ENCODE results near the gene TTC9C. TPM values are rescaled to one million over a fixed set of nuclear protein-coding genes. Genes with fewer than 3 reads are reported as not detected.

Gene TTC9C
- total and polyA plus RNA-seq, 5 donors = 11.7 to 18.4 (median 15.2) TPM

DNA sequence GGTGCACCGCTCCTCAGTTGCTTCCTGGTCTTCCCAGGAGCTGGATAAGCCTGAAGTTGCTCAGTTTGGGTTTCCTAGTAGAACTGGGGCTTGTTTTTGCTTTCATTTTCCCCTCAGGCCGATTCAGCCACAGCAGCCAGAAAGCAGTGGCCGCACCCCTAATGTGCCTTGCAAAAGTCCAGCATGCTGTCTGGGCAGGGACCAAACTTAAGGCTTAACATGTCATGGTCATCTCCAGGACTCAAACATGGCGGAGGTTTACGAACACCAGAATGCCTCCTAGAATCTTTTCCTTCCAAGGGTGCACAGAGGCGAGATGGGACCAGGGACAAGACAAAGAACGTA is 18.3 kb upstream of the TTC9C start:
- H3K27me3 ChIP-seq (ENCODE audit: control insufficient read depth, insufficient read depth) = no peaks in the 10 kb centered on the region
- peaks cover 19% of the 10 kb centered on the region for H3K4me1 ChIP-seq (ENCODE audit: control insufficient read depth, insufficient read depth, low read length)
- peak in 1 of 3 donors; percentile 63 for DNase-seq
- peak overlapping the region; percentile 65 for H3K4me3 ChIP-seq (ENCODE audit: low read length)
- peak in 1 of 2 donors; percentile 0 for ATAC-seq
- intact Hi-C loops (cut with DNase I) = no loop called here
- WGBS = 60% methylated on average over 7 of the region's 7 CpGs
- no peaks in the 10 kb centered on the region for H3K9me3 ChIP-seq (ENCODE audit: control insufficient read depth, low read length)
- peak overlapping the region; percentile 98 for H3K27ac ChIP-seq (ENCODE audit: low read length)

DNA sequence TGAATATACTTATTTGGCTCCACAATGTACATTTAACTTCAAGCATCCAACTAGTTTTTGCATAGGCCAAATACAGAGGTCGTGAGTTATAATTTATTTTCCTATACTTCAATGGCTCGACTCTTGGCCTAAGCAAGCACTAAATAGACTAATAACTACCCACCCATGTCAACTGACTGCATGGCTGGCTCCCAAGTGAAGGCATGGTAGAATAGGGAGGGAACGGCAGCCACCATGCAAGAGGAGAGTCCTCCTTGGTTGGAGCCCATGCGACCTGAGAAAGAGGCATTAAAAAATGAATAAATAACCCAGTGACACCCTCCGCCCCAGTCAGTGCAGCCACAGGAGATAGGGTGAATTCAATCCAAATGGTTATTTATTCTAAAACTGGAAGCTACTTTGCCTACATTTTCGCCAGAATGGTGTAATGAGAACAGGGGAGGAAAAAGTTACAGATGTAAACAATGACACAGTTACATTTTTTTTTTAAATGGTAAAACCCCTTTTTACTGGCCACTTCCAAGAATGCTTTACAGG is 15.9 kb upstream of the TTC9C start:
- intact Hi-C loops (cut with DNase I) = no loop called here
- WGBS = 83% methylated on average over 6 of the region's 6 CpGs
- no peaks in the 10 kb centered on the region for H3K27me3 ChIP-seq (ENCODE audit: control insufficient read depth, insufficient read depth)
- DNase-seq (no peak), ATAC-seq (no peak)
- H3K4me1 ChIP-seq (ENCODE audit: control insufficient read depth, insufficient read depth, low read length) = peaks cover 13% of the 10 kb centered on the region
- H3K27ac ChIP-seq (ENCODE audit: low read length) = no peak overlapping the region
- H3K4me3 ChIP-seq (ENCODE audit: low read length) = no peak overlapping the region
- no peaks in the 10 kb centered on the region for H3K9me3 ChIP-seq (ENCODE audit: control insufficient read depth, low read length)

DNA sequence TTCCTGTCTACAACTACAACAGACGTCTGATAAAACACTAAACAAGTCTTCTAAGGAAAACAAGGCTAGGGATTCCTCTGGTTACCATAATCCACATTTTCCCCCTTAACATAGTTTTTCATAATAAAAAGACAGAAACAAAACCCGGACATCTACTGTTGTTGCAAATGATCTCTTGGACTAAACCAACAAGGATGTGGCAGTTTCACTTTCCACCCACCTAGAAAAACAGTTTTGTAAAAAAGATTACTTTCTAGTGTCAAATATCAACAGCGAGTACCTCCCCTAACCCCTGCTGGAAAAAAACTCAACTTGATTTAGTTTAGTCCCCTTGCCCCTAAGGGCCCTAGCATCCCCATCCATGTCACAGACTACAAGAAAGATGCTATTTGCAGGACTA is 15.4 kb upstream of the TTC9C start:
- Histone ChIP-seq H3K4me3 (ENCODE audit: low read length) (no peak overlapping the region), H3K27ac (ENCODE audit: low read length) (no peak overlapping the region), H3K27me3 (ENCODE audit: control insufficient read depth, insufficient read depth) (no peaks in the 10 kb centered on the region), H3K9me3 (ENCODE audit: control insufficient read depth, low read length) (no peaks in the 10 kb centered on the region), H3K4me1 (ENCODE audit: control insufficient read depth, insufficient read depth, low read length) (peaks cover 13% of the 10 kb centered on the region)
- WGBS = 58% methylated on average over 3 of the region's 3 CpGs
- no peak for ATAC-seq
- intact Hi-C loops (cut with DNase I) = no loop called here
- DNase-seq = no peak

DNA sequence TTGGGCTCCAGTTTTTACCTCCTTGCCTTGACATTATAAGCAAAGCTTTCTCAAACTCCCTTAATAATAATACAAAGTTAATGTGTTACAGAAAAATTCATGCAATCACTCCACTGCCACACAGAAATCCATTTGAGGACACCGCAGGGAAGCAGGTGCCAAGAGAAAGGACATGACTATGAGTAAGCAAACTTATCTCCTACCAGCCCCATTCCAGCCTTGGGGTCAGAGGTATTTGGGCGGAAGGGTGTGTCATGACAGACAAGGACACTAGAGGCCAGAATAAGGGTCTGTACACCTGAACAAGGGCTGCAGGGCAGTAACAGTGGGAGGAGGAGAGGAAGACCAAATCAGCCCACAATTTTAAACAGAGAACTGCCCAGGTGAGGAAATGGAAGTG is 14.9 kb upstream of the TTC9C start:
- intact Hi-C loops (cut with DNase I) = no loop called here
- ATAC-seq (no peak), DNase-seq (no peak)
- Histone ChIP-seq H3K27ac (ENCODE audit: low read length) (peak overlapping the region; percentile 80), H3K27me3 (ENCODE audit: control insufficient read depth, insufficient read depth) (no peaks in the 10 kb centered on the region), H3K4me3 (ENCODE audit: low read length) (no peak overlapping the region), H3K4me1 (ENCODE audit: control insufficient read depth, insufficient read depth, low read length) (peaks cover 13% of the 10 kb centered on the region), H3K9me3 (ENCODE audit: control insufficient read depth, low read length) (no peaks in the 10 kb centered on the region)
- 66% methylated on average over 2 of the region's 2 CpGs for WGBS

DNA sequence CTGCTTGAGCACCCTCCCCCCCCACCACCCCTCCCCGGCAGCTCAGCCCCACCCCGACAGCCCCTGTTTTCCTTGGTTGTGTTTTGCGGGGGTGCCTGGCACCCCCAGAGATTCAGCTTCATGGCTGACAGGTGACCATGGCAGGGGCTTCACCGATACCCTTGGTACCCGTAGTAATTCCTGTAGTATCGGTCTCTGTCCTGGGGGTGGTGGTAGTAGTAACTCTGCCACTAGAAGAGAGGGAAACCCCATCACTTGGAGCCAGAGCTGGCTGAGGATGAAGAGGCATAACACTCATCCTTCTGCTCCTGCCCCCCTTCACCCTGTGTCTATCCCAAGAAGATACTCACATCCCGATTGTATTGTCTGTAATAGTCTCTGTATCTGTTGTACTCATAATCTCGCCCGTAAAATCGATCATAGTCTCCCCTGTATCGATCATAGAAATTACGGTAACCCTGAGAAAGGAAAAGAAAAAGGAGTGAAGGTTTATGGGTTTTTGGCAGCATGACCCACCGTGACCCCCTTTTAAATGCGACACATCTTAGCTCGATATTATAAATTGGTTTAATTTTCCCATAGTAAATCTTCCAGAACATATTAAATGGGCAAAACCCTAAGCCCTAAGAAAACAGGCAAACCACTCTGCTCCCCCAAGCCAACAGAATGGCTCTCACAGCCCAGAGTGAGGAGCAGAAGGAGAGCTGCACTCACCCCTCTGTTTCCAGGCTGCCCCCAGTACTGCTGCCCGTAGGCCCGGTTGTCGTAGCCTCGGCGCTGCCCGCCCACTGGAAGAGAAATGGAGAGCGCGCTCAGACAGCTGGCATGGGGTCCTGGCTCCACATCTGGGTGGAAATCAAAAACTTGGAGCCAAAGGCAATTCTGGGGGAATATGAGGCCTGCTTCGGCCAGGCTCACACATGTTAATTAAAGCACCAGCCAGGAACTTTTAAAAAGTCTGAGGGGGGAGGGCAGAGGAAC is 12.8 kb upstream of the TTC9C start:
- H3K27me3 ChIP-seq (ENCODE audit: control insufficient read depth, insufficient read depth) = no peaks in the 10 kb centered on the region
- no peak for ATAC-seq
- intact Hi-C loops (cut with DNase I) = no loop called here

DNA sequence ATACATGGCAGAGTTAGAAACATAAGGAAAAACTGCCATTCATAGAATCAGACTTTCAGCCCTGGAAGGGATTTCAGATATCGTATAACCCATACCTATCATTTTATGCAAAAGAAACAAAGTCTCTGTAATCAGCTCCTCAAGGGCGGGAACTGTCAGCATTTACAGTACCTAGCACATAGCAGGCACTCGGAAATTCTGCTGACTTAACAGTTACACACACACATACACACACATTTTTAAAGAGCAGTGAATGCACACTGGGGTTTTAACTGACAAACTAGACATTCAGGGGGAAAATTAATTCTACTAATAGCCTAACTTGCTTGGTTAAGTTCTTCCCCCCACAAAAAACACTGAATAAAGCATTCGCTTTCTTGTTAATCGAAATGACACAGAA is 12.1 kb upstream of the TTC9C start:
- H3K27me3 ChIP-seq (ENCODE audit: control insufficient read depth, insufficient read depth) = no peaks in the 10 kb centered on the region
- H3K9me3 ChIP-seq (ENCODE audit: control insufficient read depth, low read length) = no peaks in the 10 kb centered on the region
- peaks cover 4% of the 10 kb centered on the region for H3K4me1 ChIP-seq (ENCODE audit: control insufficient read depth, insufficient read depth, low read length)
- intact Hi-C loops (cut with DNase I) = no loop called here
- no peak overlapping the region for H3K4me3 ChIP-seq (ENCODE audit: low read length)
- ATAC-seq (no peak), DNase-seq (no peak)
- WGBS = 87% methylated on average over 5 of the region's 5 CpGs
- no peak overlapping the region for H3K27ac ChIP-seq (ENCODE audit: low read length)

More for the DNA sequence above, 12.8 kb upstream of the TTC9C start:
- DNase-seq = no peak
- 89% methylated on average over 24 of the region's 24 CpGs for WGBS
- no peak overlapping the region for H3K27ac ChIP-seq (ENCODE audit: low read length)
- H3K4me3 ChIP-seq (ENCODE audit: low read length) = no peak overlapping the region
- no peaks in the 10 kb centered on the region for H3K9me3 ChIP-seq (ENCODE audit: control insufficient read depth, low read length)
- H3K4me1 ChIP-seq (ENCODE audit: control insufficient read depth, insufficient read depth, low read length) = peaks cover 4% of the 10 kb centered on the region

DNA sequence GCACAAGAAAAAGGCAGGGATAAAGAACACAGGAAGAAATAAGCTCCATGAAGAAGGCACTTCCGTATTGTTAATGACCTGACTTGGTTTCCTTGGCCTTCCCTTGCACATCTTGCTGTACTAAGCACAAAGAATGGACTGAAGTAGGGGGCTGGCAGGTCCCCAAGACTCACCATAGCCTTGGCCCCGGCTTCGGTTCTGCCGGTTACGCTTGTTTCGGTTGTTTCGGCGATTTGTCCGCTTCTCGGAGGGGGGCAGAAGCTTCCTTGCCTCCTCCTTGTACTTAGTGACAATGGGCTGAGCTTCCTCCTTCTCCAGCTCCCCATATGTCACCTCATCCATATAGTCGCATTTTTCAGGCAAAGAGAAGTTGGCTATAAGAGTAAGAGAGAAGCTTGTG is 11.5 kb upstream of the TTC9C start:
- DNase-seq (no peak), ATAC-seq (no peak)
- no peaks in the 10 kb centered on the region for H3K9me3 ChIP-seq (ENCODE audit: control insufficient read depth, low read length)
- no peaks in the 10 kb centered on the region for H3K27me3 ChIP-seq (ENCODE audit: control insufficient read depth, insufficient read depth)
- H3K4me1 ChIP-seq (ENCODE audit: control insufficient read depth, insufficient read depth, low read length) = peaks cover 4% of the 10 kb centered on the region
- no peak overlapping the region for H3K27ac ChIP-seq (ENCODE audit: low read length)
- 87% methylated on average over 11 of the region's 11 CpGs for WGBS
- H3K4me3 ChIP-seq (ENCODE audit: low read length) = no peak overlapping the region
- intact Hi-C loops (cut with DNase I) = no loop called here

DNA sequence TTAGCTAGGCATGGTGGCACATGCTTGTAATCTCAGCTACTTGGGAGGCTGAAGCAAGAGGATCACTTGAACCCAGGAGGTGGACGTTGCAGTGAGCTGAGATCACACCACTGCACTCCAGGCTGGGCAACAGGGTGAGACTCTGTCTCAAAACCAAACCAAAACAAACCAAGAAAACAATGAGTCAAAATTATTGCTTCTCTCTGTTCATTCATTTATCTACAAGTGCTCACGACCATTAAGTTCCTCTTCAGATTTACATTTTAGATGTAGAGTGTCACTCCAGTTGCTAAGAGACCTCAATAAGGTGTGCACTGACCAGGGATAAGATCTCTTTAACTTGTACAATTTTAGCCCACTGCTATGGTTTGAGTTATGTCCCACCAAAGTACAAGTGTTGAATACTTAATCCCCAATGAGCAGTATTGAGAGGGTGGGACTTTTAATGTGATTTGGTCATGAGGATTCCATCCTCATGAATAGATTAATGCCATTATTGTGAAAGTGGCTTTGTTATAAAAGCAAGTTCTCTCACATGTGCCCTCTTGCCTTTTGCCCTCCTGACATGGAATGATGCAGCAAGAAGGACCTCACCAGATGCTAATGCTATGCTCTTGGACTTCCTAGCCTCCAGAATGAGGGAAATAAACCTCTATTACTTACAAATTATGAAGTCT is 8.8 kb upstream of the TTC9C start:
- H3K27ac ChIP-seq (ENCODE audit: low read length) = no peak overlapping the region
- intact Hi-C loops (cut with DNase I) = no loop called here
- DNase-seq (no peak), ATAC-seq (no peak)
- 78% methylated on average over 2 of the region's 2 CpGs for WGBS
- H3K4me3 ChIP-seq (ENCODE audit: low read length) = no peak overlapping the region
- no peaks in the 10 kb centered on the region for H3K9me3 ChIP-seq (ENCODE audit: control insufficient read depth, low read length)
- H3K4me1 ChIP-seq (ENCODE audit: control insufficient read depth, insufficient read depth, low read length) = no peaks in the 10 kb centered on the region
- H3K27me3 ChIP-seq (ENCODE audit: control insufficient read depth, insufficient read depth) = no peaks in the 10 kb centered on the region

DNA sequence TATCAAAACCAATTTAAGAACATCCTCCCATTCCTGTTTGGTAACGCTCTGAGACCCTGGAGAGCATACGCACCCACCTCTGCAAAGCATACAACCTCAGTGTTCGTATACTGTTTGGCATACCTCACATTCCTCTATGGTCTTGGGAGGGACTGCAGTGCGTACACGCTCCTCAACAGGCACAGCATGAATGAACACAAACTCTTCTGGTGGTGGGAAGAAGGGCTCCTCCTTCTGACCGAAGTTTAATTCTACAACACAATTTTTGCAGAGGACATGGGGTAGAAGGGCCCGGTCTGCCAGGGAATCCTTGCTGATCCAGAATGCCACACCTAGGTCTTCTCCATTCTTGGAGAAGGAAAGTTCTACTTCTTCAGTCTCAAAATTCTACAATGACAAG is 6.3 kb upstream of the TTC9C start:
- Histone ChIP-seq H3K9me3 (ENCODE audit: control insufficient read depth, low read length) (no peaks in the 10 kb centered on the region), H3K27me3 (ENCODE audit: control insufficient read depth, insufficient read depth) (no peaks in the 10 kb centered on the region), H3K27ac (ENCODE audit: low read length) (no peak overlapping the region), H3K4me3 (ENCODE audit: low read length) (no peak overlapping the region), H3K4me1 (ENCODE audit: control insufficient read depth, insufficient read depth, low read length) (no peaks in the 10 kb centered on the region)
- no peak for DNase-seq
- no peak for ATAC-seq
- 58% methylated on average over 7 of the region's 7 CpGs for WGBS
- intact Hi-C loops (cut with DNase I) = no loop called here

DNA sequence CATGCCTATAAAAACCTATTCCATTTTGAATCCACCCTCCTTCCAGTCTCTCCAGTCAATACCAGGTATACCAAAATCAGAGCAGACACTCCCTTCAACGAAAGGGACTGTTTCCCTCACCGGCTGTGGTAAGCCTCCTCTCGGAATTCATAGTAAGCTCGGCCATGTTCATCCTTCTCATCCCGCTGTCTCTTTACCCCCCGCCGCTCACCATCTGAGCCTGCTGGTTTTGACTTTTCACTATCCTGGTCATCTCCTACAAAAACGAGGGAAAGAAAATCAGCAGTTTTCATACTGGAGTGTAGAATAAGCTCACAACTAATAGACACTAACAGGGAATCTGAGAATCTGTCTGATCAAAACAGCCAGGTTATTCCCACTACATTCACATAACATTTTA is 4.1 kb upstream of the TTC9C start:
- no peaks in the 10 kb centered on the region for H3K27me3 ChIP-seq (ENCODE audit: control insufficient read depth, insufficient read depth)
- WGBS = 34% methylated on average over 8 of the region's 8 CpGs
- ATAC-seq (no peak), DNase-seq (no peak)
- H3K4me1 ChIP-seq (ENCODE audit: control insufficient read depth, insufficient read depth, low read length) = no peaks in the 10 kb centered on the region
- intact Hi-C loops (cut with DNase I) = no loop called here
- no peak overlapping the region for H3K27ac ChIP-seq (ENCODE audit: low read length)
- H3K9me3 ChIP-seq (ENCODE audit: control insufficient read depth, low read length) = no peaks in the 10 kb centered on the region
- H3K4me3 ChIP-seq (ENCODE audit: low read length) = peak overlapping the region; percentile 12

DNA sequence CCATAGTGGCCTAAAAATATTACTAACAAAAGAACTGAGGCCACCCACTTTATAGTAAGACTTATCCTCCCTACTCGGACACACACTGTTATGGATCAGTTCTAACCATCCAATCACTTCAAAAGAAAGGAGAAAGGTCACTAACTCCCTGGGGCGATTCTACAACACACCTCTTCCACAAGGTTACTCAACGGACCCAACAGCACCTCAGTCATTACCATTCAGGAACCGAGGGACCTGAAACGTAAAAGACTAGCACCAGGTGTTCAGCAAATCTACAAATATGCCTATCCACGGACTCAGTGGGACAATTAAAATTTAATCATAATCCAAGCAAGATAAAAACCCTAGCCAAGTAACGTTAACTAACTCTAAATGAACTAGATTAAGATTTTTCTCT is 2.6 kb upstream of the TTC9C start:
- H3K27ac ChIP-seq (ENCODE audit: low read length) = peak overlapping the region; percentile 66
- no peaks in the 10 kb centered on the region for H3K9me3 ChIP-seq (ENCODE audit: control insufficient read depth, low read length)
- intact Hi-C loops (cut with DNase I) = no loop called here
- DNase-seq (no peak), ATAC-seq (no peak)
- H3K4me1 ChIP-seq (ENCODE audit: control insufficient read depth, insufficient read depth, low read length) = peaks cover 2% of the 10 kb centered on the region
- no peaks in the 10 kb centered on the region for H3K27me3 ChIP-seq (ENCODE audit: control insufficient read depth, insufficient read depth)
- H3K4me3 ChIP-seq (ENCODE audit: low read length) = peak overlapping the region; percentile 66
- 1% methylated on average over 7 of the region's 7 CpGs for WGBS
